Measurements from ENCODE around the gene PTPRD.

Gene PTPRD

DNA sequence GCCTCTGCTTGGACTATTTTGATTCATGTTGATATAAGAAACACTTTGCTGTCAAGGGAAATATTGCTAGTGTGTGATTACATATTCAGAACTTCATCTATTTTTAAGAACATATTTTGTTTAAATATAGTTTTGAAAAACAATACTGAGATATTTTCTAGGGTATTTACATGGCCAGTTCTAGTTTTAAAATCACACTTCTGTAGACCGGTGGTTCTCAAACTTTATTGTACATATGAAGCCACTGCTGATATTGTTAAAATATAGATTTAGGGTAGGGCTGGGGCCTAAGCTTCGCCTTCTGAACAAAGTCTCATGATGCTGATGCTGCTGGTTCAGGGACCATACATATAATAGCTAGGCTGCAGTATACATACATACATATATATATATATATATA lies 1000.0 kb downstream of the PTPRD start:
- Mint-ChIP-seq H3K4me1 (no peaks in the 10 kb centered on the region), H3K36me3 (ENCODE audit: insufficient read depth) (no peaks in the 10 kb centered on the region), H3K4me3 (no peak overlapping the region), H3K27ac (ENCODE audit: low read depth) (no peak overlapping the region), H3K9me3 (peaks cover 12% of the 10 kb centered on the region), H3K27me3 (no peaks in the 10 kb centered on the region)
- DNase-seq (ENCODE audit: low spot score in 2 of 2), result no peak
- no peak for ATAC-seq (replicated peaks; ENCODE audit: extremely low read depth, poor library complexity, severe bottlenecking)

DNA sequence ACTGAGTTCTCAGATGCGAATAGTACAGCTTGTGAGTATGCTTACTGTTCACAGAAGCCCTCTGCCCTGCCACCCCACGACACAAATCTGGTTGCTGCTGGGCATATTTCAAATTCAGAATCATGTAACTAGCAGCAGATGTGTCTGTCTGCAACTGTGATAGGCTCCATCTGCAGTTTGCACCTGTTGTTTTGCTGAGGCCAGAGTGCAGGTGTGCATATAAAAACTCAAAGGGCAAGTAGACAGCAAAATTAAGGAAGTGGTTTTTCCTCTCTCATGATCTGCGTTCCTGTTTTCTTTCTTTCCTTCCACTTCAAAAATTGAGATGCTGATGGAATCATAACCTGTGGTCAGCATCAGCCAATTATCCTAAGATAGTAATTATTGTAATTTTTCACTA lies 1000.5 kb downstream of the PTPRD start:
- Mint-ChIP-seq H3K4me3 (no peak overlapping the region), H3K27me3 (no peaks in the 10 kb centered on the region), H3K36me3 (ENCODE audit: insufficient read depth) (no peaks in the 10 kb centered on the region), H3K9me3 (peaks cover 8% of the 10 kb centered on the region), H3K27ac (ENCODE audit: low read depth) (no peak overlapping the region), H3K4me1 (no peaks in the 10 kb centered on the region)
- no peak for ATAC-seq (replicated peaks; ENCODE audit: extremely low read depth, poor library complexity, severe bottlenecking)
- DNase-seq (ENCODE audit: low spot score in 2 of 2), result no peak

DNA sequence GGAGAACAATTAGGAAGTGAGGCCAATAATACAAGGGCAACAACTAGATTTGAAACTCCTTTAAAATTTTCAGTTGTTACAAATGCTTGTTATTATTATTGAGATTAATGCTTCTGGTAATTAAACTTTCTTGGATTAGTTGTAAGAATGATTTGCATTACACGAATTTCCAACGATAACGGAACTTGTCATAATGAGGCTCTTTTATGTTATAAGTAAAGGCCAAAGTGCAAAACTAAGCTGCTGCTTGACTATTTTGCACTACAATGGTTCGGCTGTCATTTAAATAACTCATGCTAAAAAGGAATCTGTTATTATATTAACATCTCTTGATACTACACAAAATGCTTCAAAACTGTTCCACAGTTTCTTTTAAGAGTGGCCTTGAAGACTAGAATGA lies 1007.1 kb downstream of the PTPRD start:
- DNase-seq (ENCODE audit: low spot score in 2 of 2) (no peak), ATAC-seq (replicated peaks; ENCODE audit: extremely low read depth, poor library complexity, severe bottlenecking) (no peak)
- no peak overlapping the region for H3K27ac Mint-ChIP-seq (ENCODE audit: low read depth)
- H3K4me3 Mint-ChIP-seq, result no peak overlapping the region
- H3K9me3 Mint-ChIP-seq, result no peaks in the 10 kb centered on the region
- no peaks in the 10 kb centered on the region for H3K4me1 Mint-ChIP-seq
- H3K27me3 Mint-ChIP-seq, result no peaks in the 10 kb centered on the region
- H3K36me3 Mint-ChIP-seq (ENCODE audit: insufficient read depth), result no peaks in the 10 kb centered on the region

DNA sequence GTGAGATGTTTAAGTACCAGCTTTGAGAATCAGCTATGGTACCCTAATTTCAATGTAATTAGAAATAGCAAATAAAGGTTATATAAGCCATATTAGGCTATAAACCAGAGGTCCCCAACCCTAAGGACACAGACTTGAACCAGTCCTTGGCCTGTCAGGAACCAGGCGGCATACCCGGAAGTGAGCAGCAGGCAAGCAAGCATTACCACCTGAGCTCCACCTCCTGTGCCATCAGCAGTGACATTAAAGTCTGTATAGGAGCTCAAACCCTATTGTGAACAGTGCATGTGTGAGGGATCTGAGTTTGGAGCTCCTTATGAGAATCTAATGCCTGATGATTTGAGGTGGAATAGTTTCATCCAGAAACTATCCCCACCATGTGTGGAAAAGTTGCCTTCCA lies 1009.5 kb downstream of the PTPRD start:
- Mint-ChIP-seq H3K4me3 (no peak overlapping the region), H3K27me3 (no peaks in the 10 kb centered on the region), H3K4me1 (no peaks in the 10 kb centered on the region), H3K27ac (ENCODE audit: low read depth) (no peak overlapping the region), H3K9me3 (peaks cover 9% of the 10 kb centered on the region), H3K36me3 (ENCODE audit: insufficient read depth) (no peaks in the 10 kb centered on the region)
- DNase-seq (ENCODE audit: low spot score in 2 of 2) (no peak), ATAC-seq (replicated peaks; ENCODE audit: extremely low read depth, poor library complexity, severe bottlenecking) (no peak)

DNA sequence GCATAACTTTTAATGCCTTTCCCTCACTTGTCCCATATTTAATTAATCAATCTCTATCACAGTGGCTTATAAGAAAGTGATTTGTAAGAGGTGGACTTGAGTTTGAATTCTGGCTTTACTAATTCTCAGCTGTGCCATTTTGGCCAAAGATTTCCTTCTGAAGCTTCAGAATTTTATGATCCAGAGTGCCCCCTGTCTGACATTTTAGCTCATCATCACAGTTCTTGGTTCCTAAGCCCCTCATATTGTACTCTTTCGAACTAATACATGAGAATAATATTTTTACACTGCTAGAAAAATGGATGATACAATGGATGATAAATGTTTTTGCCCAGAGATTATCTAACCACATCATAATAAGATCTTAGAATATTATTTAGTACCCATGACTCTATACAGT lies 1014.1 kb downstream of the PTPRD start:
- no peak for ATAC-seq (replicated peaks; ENCODE audit: extremely low read depth, poor library complexity, severe bottlenecking)
- peaks cover 9% of the 10 kb centered on the region for H3K9me3 Mint-ChIP-seq
- no peaks in the 10 kb centered on the region for H3K27me3 Mint-ChIP-seq
- no peak for DNase-seq (ENCODE audit: low spot score in 2 of 2)
- no peaks in the 10 kb centered on the region for H3K36me3 Mint-ChIP-seq (ENCODE audit: insufficient read depth)
- no peaks in the 10 kb centered on the region for H3K4me1 Mint-ChIP-seq
- no peak overlapping the region for H3K27ac Mint-ChIP-seq (ENCODE audit: low read depth)
- H3K4me3 Mint-ChIP-seq, result no peak overlapping the region

DNA sequence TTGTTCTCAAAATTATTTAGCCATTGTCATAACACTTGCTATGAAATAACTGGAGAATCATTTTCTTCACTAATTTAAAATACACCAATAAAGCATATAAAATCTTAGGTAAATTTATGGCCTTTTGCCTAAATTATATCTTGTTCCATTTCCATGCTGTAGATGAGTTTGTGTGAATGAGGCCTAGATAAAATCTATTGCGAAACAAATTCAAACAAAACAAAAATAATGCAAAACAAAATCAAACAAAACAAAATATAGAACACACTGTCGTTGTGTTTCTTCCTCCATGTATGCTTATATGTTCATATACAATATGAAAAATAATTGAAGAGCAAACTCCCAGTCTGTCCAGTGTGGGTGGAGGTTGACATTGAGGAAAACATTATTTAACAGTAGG lies 1020.7 kb downstream of the PTPRD start:
- H3K4me3 Mint-ChIP-seq, result no peak overlapping the region
- no peak overlapping the region for H3K27ac Mint-ChIP-seq (ENCODE audit: low read depth)
- no peaks in the 10 kb centered on the region for H3K27me3 Mint-ChIP-seq
- ATAC-seq (replicated peaks; ENCODE audit: extremely low read depth, poor library complexity, severe bottlenecking), result no peak
- DNase-seq (ENCODE audit: low spot score in 2 of 2), result no peak
- no peaks in the 10 kb centered on the region for H3K4me1 Mint-ChIP-seq
- H3K9me3 Mint-ChIP-seq, result peaks cover 11% of the 10 kb centered on the region
- H3K36me3 Mint-ChIP-seq (ENCODE audit: insufficient read depth), result no peaks in the 10 kb centered on the region

DNA sequence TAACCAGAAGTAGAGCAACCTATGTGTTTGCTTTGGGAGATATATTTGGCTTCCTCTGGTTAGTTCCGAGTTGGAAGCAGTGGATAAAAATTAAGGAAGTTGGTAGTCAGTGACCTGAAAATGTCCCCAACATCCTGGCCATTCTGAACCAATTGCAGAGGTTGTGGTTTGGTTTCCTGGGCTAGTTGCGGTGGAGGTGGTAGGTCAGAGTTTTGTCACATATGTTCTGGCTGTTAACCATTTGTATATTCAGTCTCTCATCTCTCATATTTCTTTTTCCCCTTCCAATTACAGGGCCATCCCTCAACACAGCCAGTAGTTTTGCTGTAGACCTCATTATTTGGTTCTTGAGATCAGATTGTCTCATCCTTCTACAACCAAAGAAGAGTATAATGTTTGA lies 1026.9 kb downstream of the PTPRD start:
- ATAC-seq (replicated peaks; ENCODE audit: extremely low read depth, poor library complexity, severe bottlenecking) (no peak), DNase-seq (ENCODE audit: low spot score in 2 of 2) (no peak)
- H3K4me3 Mint-ChIP-seq, result no peak overlapping the region
- H3K36me3 Mint-ChIP-seq (ENCODE audit: insufficient read depth), result no peaks in the 10 kb centered on the region
- no peaks in the 10 kb centered on the region for H3K27me3 Mint-ChIP-seq
- no peaks in the 10 kb centered on the region for H3K4me1 Mint-ChIP-seq
- H3K27ac Mint-ChIP-seq (ENCODE audit: low read depth), result no peak overlapping the region
- H3K9me3 Mint-ChIP-seq, result peaks cover 18% of the 10 kb centered on the region

DNA sequence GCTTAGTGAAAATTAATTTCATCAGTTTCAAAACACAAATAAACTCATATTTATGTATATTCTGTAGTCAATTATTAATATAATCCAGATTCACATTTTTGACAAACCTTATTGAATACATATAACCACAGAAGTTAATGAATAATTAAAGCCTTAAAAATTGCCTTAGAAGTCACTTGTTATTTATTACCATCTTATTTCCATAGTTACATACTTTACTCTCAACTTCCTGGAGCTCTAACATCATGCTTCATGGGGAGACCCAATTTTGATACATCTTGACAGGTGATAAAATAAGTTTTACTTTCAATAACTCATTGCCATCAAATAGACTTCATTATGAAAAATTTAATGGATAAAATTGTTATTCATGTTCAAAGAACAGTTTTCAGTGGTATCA lies 1038.7 kb downstream of the PTPRD start:
- no peak overlapping the region for H3K27ac Mint-ChIP-seq (ENCODE audit: low read depth)
- DNase-seq (ENCODE audit: low spot score in 2 of 2), result no peak
- no peaks in the 10 kb centered on the region for H3K4me1 Mint-ChIP-seq
- ATAC-seq (replicated peaks; ENCODE audit: extremely low read depth, poor library complexity, severe bottlenecking), result no peak
- peaks cover 2% of the 10 kb centered on the region for H3K36me3 Mint-ChIP-seq (ENCODE audit: insufficient read depth)
- H3K27me3 Mint-ChIP-seq, result no peaks in the 10 kb centered on the region
- H3K4me3 Mint-ChIP-seq, result no peak overlapping the region
- peaks cover 2% of the 10 kb centered on the region for H3K9me3 Mint-ChIP-seq

DNA sequence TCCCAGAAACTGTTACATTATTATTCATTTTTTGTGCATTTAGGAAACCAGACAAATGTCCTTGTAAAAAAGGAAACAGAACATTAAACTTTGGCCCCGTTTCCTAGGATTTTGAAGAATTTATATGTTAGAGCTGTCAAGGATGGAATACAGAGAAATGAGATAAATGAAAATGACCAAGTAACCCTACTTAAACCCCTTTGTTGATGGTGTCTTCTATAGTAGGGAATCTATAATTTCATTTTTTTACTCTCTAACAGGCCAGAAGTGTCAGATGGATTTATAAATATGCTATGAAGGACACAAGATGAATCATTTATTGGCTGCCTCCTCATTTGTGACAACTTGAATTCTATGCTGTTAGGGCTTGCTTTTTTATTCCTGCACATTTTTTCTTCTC lies 1047.1 kb downstream of the PTPRD start:
- no peak overlapping the region for H3K4me3 Mint-ChIP-seq
- ATAC-seq (replicated peaks; ENCODE audit: extremely low read depth, poor library complexity, severe bottlenecking) (no peak), DNase-seq (ENCODE audit: low spot score in 2 of 2) (no peak)
- H3K4me1 Mint-ChIP-seq, result no peaks in the 10 kb centered on the region
- peaks cover 2% of the 10 kb centered on the region for H3K36me3 Mint-ChIP-seq (ENCODE audit: insufficient read depth)
- no peak overlapping the region for H3K27ac Mint-ChIP-seq (ENCODE audit: low read depth)
- H3K9me3 Mint-ChIP-seq, result peaks cover 17% of the 10 kb centered on the region
- no peaks in the 10 kb centered on the region for H3K27me3 Mint-ChIP-seq

DNA sequence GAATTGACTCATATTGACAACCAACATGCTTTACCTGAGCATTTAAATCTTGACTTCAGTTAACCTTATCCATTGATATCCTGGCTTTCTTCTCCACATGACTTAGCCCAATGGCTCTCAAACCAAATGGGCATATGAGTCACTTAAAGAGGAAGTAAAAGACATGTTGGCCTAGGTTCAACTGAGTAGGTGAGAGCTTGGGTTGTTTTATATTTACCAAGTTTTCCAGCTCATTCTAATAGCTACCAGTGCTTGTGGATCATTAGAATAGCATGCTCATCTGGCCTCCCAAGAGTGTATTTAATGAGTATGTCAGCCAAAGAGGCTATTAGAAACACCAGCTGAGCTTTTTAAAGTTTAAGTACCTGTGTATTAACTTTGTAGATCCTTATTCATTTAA lies 1049.0 kb downstream of the PTPRD start:
- no peak for ATAC-seq (replicated peaks; ENCODE audit: extremely low read depth, poor library complexity, severe bottlenecking)
- H3K4me3 Mint-ChIP-seq, result no peak overlapping the region
- no peaks in the 10 kb centered on the region for H3K27me3 Mint-ChIP-seq
- H3K4me1 Mint-ChIP-seq, result no peaks in the 10 kb centered on the region
- no peak overlapping the region for H3K27ac Mint-ChIP-seq (ENCODE audit: low read depth)
- peaks cover 21% of the 10 kb centered on the region for H3K9me3 Mint-ChIP-seq
- no peaks in the 10 kb centered on the region for H3K36me3 Mint-ChIP-seq (ENCODE audit: insufficient read depth)
- no peak for DNase-seq (ENCODE audit: low spot score in 2 of 2)

DNA sequence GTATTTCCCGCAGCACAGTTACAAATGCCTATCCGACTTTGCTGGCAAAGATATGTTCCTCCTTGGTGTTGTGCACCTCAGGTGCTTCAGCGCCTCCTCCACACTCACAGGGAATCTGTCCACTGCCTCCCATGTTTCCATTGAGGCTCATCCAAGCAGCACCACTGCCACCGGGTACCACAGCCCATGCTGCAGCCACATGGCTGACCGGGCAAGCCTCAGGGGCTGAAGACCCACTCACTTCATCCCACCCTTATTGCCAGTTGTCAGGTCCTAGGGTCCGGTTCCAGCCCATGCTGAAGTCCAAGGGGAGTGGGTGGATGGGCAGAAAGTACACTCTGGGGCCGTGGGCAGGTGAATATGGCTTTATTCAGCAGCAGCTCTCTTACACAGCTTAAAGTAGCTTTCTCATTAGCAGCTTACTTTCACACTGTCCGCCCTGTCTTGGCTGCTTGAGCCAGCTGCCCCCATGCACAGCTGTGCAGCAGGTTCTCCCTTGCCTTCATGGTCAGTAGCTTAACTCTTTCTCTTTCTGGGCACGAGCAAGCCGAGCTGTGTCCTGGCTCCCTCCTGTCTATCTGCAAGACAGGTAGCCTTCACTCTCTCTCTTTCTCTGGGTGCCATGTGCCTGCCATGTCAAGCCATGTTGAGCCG lies 1052.3 kb downstream of the PTPRD start:
- Mint-ChIP-seq H3K9me3 (peaks cover 21% of the 10 kb centered on the region), H3K27me3 (no peaks in the 10 kb centered on the region), H3K4me1 (no peaks in the 10 kb centered on the region), H3K4me3 (no peak overlapping the region), H3K27ac (ENCODE audit: low read depth) (no peak overlapping the region), H3K36me3 (ENCODE audit: insufficient read depth) (no peaks in the 10 kb centered on the region)
- DNase-seq (ENCODE audit: low spot score in 2 of 2) (no peak), ATAC-seq (replicated peaks; ENCODE audit: extremely low read depth, poor library complexity, severe bottlenecking) (no peak)

DNA sequence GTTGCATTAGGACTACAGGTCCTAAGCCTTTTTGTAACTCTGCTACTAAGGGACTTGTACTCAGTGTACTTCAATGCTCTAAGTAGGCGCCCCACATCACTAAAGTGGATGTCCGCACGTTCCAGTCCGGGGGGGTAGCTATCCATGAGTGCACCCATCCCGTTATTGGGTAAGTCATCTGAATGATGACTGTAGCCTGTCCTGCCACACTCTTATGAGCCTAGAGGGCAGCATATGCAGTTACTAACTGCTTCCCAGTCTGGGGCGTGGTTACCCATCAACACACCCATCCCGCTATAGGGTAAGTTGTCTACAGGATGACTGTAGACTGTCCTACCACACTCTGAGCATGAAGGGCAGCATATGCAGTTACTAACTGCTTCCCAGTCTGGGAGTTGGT lies 1053.9 kb downstream of the PTPRD start:
- Mint-ChIP-seq H3K4me1 (no peaks in the 10 kb centered on the region), H3K36me3 (ENCODE audit: insufficient read depth) (no peaks in the 10 kb centered on the region), H3K4me3 (no peak overlapping the region), H3K27me3 (no peaks in the 10 kb centered on the region), H3K9me3 (peaks cover 21% of the 10 kb centered on the region), H3K27ac (ENCODE audit: low read depth) (no peak overlapping the region)
- DNase-seq (ENCODE audit: low spot score in 2 of 2), result no peak
- no peak for ATAC-seq (replicated peaks; ENCODE audit: extremely low read depth, poor library complexity, severe bottlenecking)

DNA sequence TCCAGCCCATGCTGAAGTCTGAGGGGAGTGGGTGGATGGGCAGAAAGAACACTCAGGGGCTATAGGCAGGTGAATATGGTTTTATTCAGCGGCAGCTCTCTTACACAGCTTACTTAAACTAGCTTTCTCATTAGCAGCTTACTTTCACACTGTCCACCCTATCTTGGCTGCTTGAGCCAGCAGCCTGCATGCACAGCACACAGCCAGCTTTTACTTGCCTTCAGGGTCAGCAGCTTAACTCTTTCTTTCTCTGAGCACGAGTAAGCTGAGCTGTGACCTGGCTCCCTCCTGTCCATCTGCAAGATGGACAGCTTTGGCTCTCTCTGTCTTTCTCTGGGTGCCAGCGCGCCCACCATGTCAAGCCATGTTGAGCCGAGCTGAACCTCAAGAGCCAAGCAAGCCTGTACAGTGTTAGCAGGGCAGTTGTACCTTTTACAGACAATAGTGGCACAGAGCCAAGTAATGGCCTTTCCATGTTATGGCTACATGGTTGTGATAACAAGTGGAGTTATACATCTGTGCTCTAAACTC lies 1054.9 kb downstream of the PTPRD start:
- no peaks in the 10 kb centered on the region for H3K4me1 Mint-ChIP-seq
- DNase-seq (ENCODE audit: low spot score in 2 of 2), result no peak
- H3K9me3 Mint-ChIP-seq, result peaks cover 21% of the 10 kb centered on the region
- no peak overlapping the region for H3K27ac Mint-ChIP-seq (ENCODE audit: low read depth)
- no peak overlapping the region for H3K4me3 Mint-ChIP-seq
- ATAC-seq (replicated peaks; ENCODE audit: extremely low read depth, poor library complexity, severe bottlenecking), result peak; percentile 23
- H3K36me3 Mint-ChIP-seq (ENCODE audit: insufficient read depth), result no peaks in the 10 kb centered on the region
- no peaks in the 10 kb centered on the region for H3K27me3 Mint-ChIP-seq
